ENCODE data around the gene NRXN3. TPM values are rescaled to one million over a fixed set of nuclear protein-coding genes. Genes with fewer than 3 reads are reported as not detected.

NRXN3 gene
- total RNA-seq, 1 experiment from 2014 or later = 1.1 TPM

GRCh38 chr14:79337761-79338160 is 1167.6 kb downstream of the NRXN3 start:
- Histone ChIP-seq H3K9me2 (replicated peaks; ENCODE audit: low read length) (no peaks in the 10 kb centered on the region), H4K20me1 (ENCODE audit: low read length) (no peaks in the 10 kb centered on the region), H3K4me3 (ENCODE audit: low read length) (no peak overlapping the region), H3K9ac (ENCODE audit: low read length) (no peak overlapping the region), H3K4me1 (ENCODE audit: insufficient read depth, low read length) (peaks cover 11% of the 10 kb centered on the region), H3K79me2 (ENCODE audit: low read length) (no peaks in the 10 kb centered on the region), H3K27me3 (ENCODE audit: low read length) (no peaks in the 10 kb centered on the region), H3K27ac (ENCODE audit: low read length) (no peak overlapping the region), H2AFZ (ENCODE audit: low read length) (no peak overlapping the region), H3K4me2 (ENCODE audit: low read length) (no peak overlapping the region), H3K9me3 (ENCODE audit: low read length) (no peaks in the 10 kb centered on the region), H3F3A (ENCODE audit: low read length, unreplicated experiment) (no peaks in the 10 kb centered on the region), H3K36me3 (ENCODE audit: low read depth, low read length) (no peaks in the 10 kb centered on the region)
- TF ChIP-seq EZH2 (IDR thresholded peaks at IDR 0.05; ENCODE audit: low read length, unreplicated experiment) (no peak), EZH2phosphoT487 (IDR thresholded peaks at IDR 0.05; ENCODE audit: borderline replicate concordance, low read length) (no peak), CTCF (conservative IDR thresholded peaks at IDR 0.05; ENCODE audit: low read depth, low read length) (no peak)
- ChIA-PET CTCF (no interaction called here), POLR2A (ENCODE audit: unreplicated experiment) (no interaction called here)
- BruUV-seq (replicated peaks) = no TSS peak
- intact Hi-C loops (cut with micrococcal nuclease) = no loop called here
- ATAC-seq (no peak), DNase-seq (no peak)

- H3K36me3 ChIP-seq (ENCODE audit: low read depth, low read length) = no peaks in the 10 kb centered on the region
- ChIA-PET POLR2A (ENCODE audit: unreplicated experiment) (no interaction called here), CTCF (interaction anchor here (0.7 kb wide), 1 partner anchor 201 kb away, joined by 3 read pairs; no protein-coding TSS in a partner anchor)
- no peaks in the 10 kb centered on the region for H3K79me2 ChIP-seq (ENCODE audit: low read length)
- H3F3A ChIP-seq (ENCODE audit: low read length, unreplicated experiment) = no peaks in the 10 kb centered on the region
- ATAC-seq (peak; percentile 51), DNase-seq (peak; percentile 82)
- H3K4me3 ChIP-seq (ENCODE audit: low read length) = peak overlapping the region; percentile 13; the same call in 1 of the 2 replicates
- peaks cover 26% of the 10 kb centered on the region for H3K4me1 ChIP-seq (ENCODE audit: insufficient read depth, low read length)
- H3K9ac ChIP-seq (ENCODE audit: low read length) = no peak overlapping the region
- H4K20me1 ChIP-seq (ENCODE audit: low read length) = no peaks in the 10 kb centered on the region
- TF ChIP-seq EZH2phosphoT487 (IDR thresholded peaks at IDR 0.05; ENCODE audit: borderline replicate concordance, low read length) = no peak
- no peak for TF ChIP-seq EZH2 (IDR thresholded peaks at IDR 0.05; ENCODE audit: low read length, unreplicated experiment)
- TF ChIP-seq CTCF (conservative IDR thresholded peaks at IDR 0.05; ENCODE audit: low read depth, low read length) = no peak
- no peaks in the 10 kb centered on the region for H3K9me2 ChIP-seq (replicated peaks; ENCODE audit: low read length)
- no peaks in the 10 kb centered on the region for H3K9me3 ChIP-seq (ENCODE audit: low read length)
- H3K27ac ChIP-seq (ENCODE audit: low read length) = peak overlapping the region; percentile 58
- H3K27me3 ChIP-seq (ENCODE audit: low read length) = no peaks in the 10 kb centered on the region
- BruUV-seq (replicated peaks) = no TSS peak
- intact Hi-C loops (cut with micrococcal nuclease) = no loop called here
- H3K4me2 ChIP-seq (ENCODE audit: low read length) = peak overlapping the region; percentile 44
- H2AFZ ChIP-seq (ENCODE audit: low read length) = 0 out of 2 replicates have a peak overlapping the region, but pooled peaks have one; percentile 12
Observed at GRCh38 chr14:79342942-79343341, 1172.8 kb downstream of the NRXN3 start.

DNA sequence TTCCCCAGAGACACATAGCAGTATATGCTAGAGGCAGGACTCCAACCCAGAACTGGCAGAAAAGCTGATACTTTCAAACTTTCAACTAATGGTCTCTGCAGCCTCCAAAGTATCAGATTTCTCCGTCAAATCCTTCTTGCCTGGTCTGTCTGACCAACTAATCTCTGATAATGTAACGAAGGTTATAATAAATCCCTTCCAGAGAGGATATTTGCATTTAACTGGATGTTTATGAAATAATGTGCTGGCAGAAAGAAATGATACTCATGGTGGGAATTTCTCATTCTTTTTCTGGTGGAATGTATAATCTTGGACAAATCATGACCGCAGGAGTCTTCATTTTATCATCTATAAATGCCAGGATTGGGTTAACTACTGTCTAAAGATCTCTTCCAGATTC is 1180.8 kb downstream of the NRXN3 start:
- ChIA-PET POLR2A (ENCODE audit: unreplicated experiment) (no interaction called here), CTCF (no interaction called here)
- no TSS peak for BruUV-seq (replicated peaks)
- no peaks in the 10 kb centered on the region for H3K79me2 ChIP-seq (ENCODE audit: low read length)
- no peak overlapping the region for H3K27ac ChIP-seq (ENCODE audit: low read length)
- no peak for TF ChIP-seq EZH2 (IDR thresholded peaks at IDR 0.05; ENCODE audit: low read length, unreplicated experiment)
- no peak for TF ChIP-seq CTCF (conservative IDR thresholded peaks at IDR 0.05; ENCODE audit: low read depth, low read length)
- no peaks in the 10 kb centered on the region for H3K36me3 ChIP-seq (ENCODE audit: low read depth, low read length)
- H4K20me1 ChIP-seq (ENCODE audit: low read length) = no peaks in the 10 kb centered on the region
- no peaks in the 10 kb centered on the region for H3K9me2 ChIP-seq (replicated peaks; ENCODE audit: low read length)
- H3K4me3 ChIP-seq (ENCODE audit: low read length) = no peak overlapping the region
- no peaks in the 10 kb centered on the region for H3F3A ChIP-seq (ENCODE audit: low read length, unreplicated experiment)
- no peak overlapping the region for H3K9ac ChIP-seq (ENCODE audit: low read length)
- no peak overlapping the region for H3K4me2 ChIP-seq (ENCODE audit: low read length)
- DNase-seq = no peak
- H2AFZ ChIP-seq (ENCODE audit: low read length) = no peak overlapping the region
- H3K27me3 ChIP-seq (ENCODE audit: low read length) = no peaks in the 10 kb centered on the region
- intact Hi-C loops (cut with micrococcal nuclease) = no loop called here
- no peak for ATAC-seq
- no peaks in the 10 kb centered on the region for H3K4me1 ChIP-seq (ENCODE audit: insufficient read depth, low read length)
- H3K9me3 ChIP-seq (ENCODE audit: low read length) = no peaks in the 10 kb centered on the region
